Astrocyte (in vitro differentiated cells and primary cell): ENCODE data around the gene NCAPH2. TPM values are rescaled to one million over a fixed set of nuclear protein-coding genes. Genes with fewer than 3 reads are reported as not detected.

Experiments used
- DNase-seq: peaks from one replicate; pipeline ENCODE4 v3.0.0-alpha.2; 2010; ENCODE audit warnings: low read depth
- FAIRE-seq: peaks from 2 replicates; lab custom pipeline; 2011; peaks lifted over from hg19 to GRCh38; lab: Jason Lieb, UNC
- H2AFZ ChIP-seq: 2 replicates; pipeline ENCODE4 v1.6.0; 2012; ENCODE audit warnings: low read depth, low read length, inconsistent platforms
- H3K27ac ChIP-seq: 2 replicates; pipeline ENCODE4 v1.5.1; 2011; ENCODE audit warnings: low read depth, low read length, inconsistent platforms
- H3K27me3 ChIP-seq: 2 replicates; pipeline ENCODE4 v1.6.0; 2011; ENCODE audit warnings: low read length, inconsistent platforms; ENCODE audit not compliant: insufficient read depth
- H3K36me3 ChIP-seq: 2 replicates; pipeline ENCODE4 v1.5.1; 2011; ENCODE audit warnings: low read length, inconsistent platforms; ENCODE audit not compliant: insufficient read depth
- H3K4me1 ChIP-seq: 2 replicates; pipeline ENCODE4 v1.5.1; 2011; ENCODE audit warnings: low read length, inconsistent platforms; ENCODE audit not compliant: insufficient read depth
- H3K4me2 ChIP-seq: 2 replicates; pipeline ENCODE4 v1.6.0; 2012; ENCODE audit warnings: low read length, inconsistent platforms
- H3K4me3 ChIP-seq: 2 replicates; pipeline ENCODE4 v1.5.1; 2011; ENCODE audit warnings: low read depth, mild to moderate bottlenecking, low read length, inconsistent platforms; ENCODE audit not compliant: insufficient read depth
- H3K79me2 ChIP-seq: 2 replicates; pipeline ENCODE4 v1.6.0; 2012; ENCODE audit warnings: mild to moderate bottlenecking, low read length, inconsistent platforms; ENCODE audit not compliant: insufficient read depth
- H3K9ac ChIP-seq: 2 replicates; pipeline ENCODE4 v1.6.0; 2012; ENCODE audit warnings: mild to moderate bottlenecking, low read length, inconsistent platforms
- H3K9me3 ChIP-seq: 2 replicates; pipeline ENCODE4 v1.5.1; 2012; ENCODE audit warnings: low read depth, mild to moderate bottlenecking, low read length, inconsistent platforms; ENCODE audit not compliant: insufficient read depth
- H4K20me1 ChIP-seq: 2 replicates; pipeline ENCODE4 v1.6.0; 2012; ENCODE audit warnings: low read length, inconsistent platforms; ENCODE audit not compliant: insufficient read depth
- H3K27ac Mint-ChIP-seq: one replicate; pipeline ENCODE4 v1.8.0; 2021; ENCODE audit warnings: mild to moderate bottlenecking, mixed read lengths; ENCODE audit not compliant: unreplicated experiment
- H3K27me3 Mint-ChIP-seq: one replicate; pipeline ENCODE4 v1.8.0; 2021; ENCODE audit warnings: low read depth, mixed read lengths; ENCODE audit not compliant: unreplicated experiment
- H3K36me3 Mint-ChIP-seq: one replicate; pipeline ENCODE4 v1.8.0; 2021; ENCODE audit warnings: low read depth, mixed read lengths; ENCODE audit not compliant: unreplicated experiment
- H3K4me1 Mint-ChIP-seq: one replicate; pipeline ENCODE4 v1.8.0; 2021; ENCODE audit warnings: low read depth, mixed read lengths; ENCODE audit not compliant: unreplicated experiment
- H3K4me3 Mint-ChIP-seq: one replicate; pipeline ENCODE4 v1.8.0; 2021; ENCODE audit warnings: mild to moderate bottlenecking, moderate library complexity, mixed read lengths; ENCODE audit not compliant: unreplicated experiment
- H3K9me3 Mint-ChIP-seq: one replicate; pipeline ENCODE4 v1.8.0; 2021; ENCODE audit warnings: mild to moderate bottlenecking, mixed read lengths; ENCODE audit not compliant: unreplicated experiment
- EZH2 ChIP-seq: IDR thresholded peaks from 2 replicates; pipeline ENCODE4 v1.6.1; 2012; ENCODE audit warnings: mild to moderate bottlenecking, low read length, inconsistent platforms; ENCODE audit not compliant: insufficient read depth
- total RNA-seq: library from RNA; stranded (reverse); gene quantifications from 2 replicates; pipeline ENCODE4 v1.2.1, GENCODE V29; 2021
- TF ChIP-seq, protein P1 (sequence below): IDR thresholded peaks from 2 replicates; pipeline ENCODE4 v1.5.1; 2011; ENCODE audit warnings: low read depth, mild to moderate bottlenecking, inconsistent platforms, low read length, moderate library complexity; ENCODE audit not compliant: insufficient read depth

Gene NCAPH2
- total RNA-seq, 1 donor from 2014 or later = 25.6 TPM

DNA sequence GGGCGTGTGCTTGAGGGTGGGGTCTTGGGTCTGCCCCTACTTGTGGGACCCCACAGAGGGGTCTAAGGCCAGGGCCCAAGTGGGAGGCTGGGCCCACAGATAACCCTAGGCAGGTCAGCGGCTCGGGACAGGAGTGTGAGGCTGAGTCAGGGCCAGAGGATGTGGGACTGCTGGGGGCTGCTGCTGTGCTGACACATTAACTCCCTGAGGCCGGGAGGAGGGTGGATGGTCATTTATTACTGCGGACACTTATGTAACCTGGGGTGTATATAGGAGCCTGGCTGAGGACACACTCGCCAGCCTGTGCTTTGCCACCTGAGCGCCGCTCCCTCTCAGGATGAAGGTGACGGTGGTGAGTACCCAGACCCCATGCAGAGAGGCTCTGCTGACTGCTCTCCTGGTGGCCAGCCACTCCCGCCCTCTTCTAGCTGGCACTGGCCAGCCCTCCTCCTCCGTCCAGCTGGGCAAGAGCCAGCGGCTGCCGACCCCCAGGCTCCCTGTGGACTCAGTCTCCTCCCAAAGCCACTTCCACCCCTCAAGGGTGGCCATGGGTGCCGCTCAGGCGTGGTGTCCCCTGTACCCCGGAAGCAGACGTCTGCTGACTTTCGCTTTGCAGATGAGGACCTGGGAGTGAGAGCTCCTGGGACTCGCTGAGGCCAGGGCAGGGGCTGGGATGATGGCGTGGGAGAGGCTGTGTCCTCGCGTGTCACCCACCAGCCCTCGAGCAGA, 21.3 kb upstream of the NCAPH2 start, which contains the start of gene MIOX:
MIOX (plus strand) TSS at position 299 of the 729 bp plus-strand sequence; CDS start at position 338, 39 bp downstream.
- no peak within 1 kb of the TSS for H3K4me2 ChIP-seq
- Mint-ChIP-seq H3K27ac (no peak within 1 kb of the TSS), H3K36me3 (peaks cover 5% of the 10 kb centered on the region), H3K27me3 (peaks cover 7% of the 10 kb centered on the region), H3K4me1 (peaks cover 6% of the 10 kb centered on the region), H3K9me3 (no peaks in the 10 kb centered on the region), H3K4me3 (no peak within 1 kb of the TSS)
- H4K20me1 ChIP-seq = no peaks in the 10 kb centered on the region
- peaks cover 6% of the 10 kb centered on the region for H3K27me3 ChIP-seq
- TF ChIP-seq, protein P1, sequence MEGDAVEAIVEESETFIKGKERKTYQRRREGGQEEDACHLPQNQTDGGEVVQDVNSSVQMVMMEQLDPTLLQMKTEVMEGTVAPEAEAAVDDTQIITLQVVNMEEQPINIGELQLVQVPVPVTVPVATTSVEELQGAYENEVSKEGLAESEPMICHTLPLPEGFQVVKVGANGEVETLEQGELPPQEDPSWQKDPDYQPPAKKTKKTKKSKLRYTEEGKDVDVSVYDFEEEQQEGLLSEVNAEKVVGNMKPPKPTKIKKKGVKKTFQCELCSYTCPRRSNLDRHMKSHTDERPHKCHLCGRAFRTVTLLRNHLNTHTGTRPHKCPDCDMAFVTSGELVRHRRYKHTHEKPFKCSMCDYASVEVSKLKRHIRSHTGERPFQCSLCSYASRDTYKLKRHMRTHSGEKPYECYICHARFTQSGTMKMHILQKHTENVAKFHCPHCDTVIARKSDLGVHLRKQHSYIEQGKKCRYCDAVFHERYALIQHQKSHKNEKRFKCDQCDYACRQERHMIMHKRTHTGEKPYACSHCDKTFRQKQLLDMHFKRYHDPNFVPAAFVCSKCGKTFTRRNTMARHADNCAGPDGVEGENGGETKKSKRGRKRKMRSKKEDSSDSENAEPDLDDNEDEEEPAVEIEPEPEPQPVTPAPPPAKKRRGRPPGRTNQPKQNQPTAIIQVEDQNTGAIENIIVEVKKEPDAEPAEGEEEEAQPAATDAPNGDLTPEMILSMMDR = no peak
- no peak for TF ChIP-seq EZH2
- no peak within 1 kb of the TSS for H3K4me3 ChIP-seq
- FAIRE-seq (no peak), DNase-seq (no peak)
- no peak within 1 kb of the TSS for H3K9ac ChIP-seq
- H3K9me3 ChIP-seq = no peaks in the 10 kb centered on the region
- H3K27ac ChIP-seq = no peak within 1 kb of the TSS
- H3K4me1 ChIP-seq = peaks cover 7% of the 10 kb centered on the region
- H3K79me2 ChIP-seq = no peaks in the 10 kb centered on the region
- no peak within 1 kb of the TSS for H2AFZ ChIP-seq
- no peaks in the 10 kb centered on the region for H3K36me3 ChIP-seq

DNA sequence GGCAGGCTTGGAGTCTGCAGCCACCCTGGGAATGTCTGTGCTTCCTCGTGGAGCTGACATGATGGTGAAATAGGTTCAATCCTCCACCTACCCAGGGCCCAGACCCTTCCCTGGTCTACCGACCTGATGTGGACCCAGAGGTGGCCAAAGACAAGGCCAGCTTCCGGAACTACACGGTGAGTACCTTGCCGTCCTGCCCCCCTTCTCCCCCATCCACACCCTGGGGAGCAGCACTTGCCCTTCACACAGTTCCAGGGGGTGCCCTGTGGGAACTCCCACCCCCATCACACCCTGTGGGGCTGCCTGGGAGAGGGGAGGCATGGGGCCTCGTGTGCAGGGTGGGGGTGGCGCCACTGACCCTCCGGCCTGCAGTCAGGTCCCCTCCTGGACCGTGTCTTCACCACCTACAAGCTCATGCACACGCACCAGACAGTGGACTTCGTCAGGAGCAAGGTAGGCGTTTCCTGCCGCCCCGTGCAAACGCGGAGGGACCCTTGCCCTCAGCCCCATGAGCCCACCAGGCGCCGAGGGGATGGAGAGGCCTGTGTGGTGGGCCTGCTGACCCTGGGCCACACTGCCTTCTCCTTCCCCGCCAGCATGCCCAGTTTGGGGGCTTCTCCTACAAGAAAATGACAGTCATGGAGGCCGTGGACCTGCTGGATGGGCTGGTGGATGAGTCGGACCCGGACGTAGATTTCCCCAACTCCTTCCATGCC, 20.6 kb upstream of the NCAPH2 start:
- TF ChIP-seq, protein P1 = no peak
- no peak for TF ChIP-seq EZH2
- Histone ChIP-seq H3K9me3 (no peaks in the 10 kb centered on the region), H3K4me1 (peaks cover 7% of the 10 kb centered on the region), H3K27ac (no peak overlapping the region), H3K4me2 (no peak overlapping the region), H3K79me2 (no peaks in the 10 kb centered on the region), H3K9ac (no peak overlapping the region), H3K4me3 (no peak overlapping the region), H2AFZ (no peak overlapping the region), H3K36me3 (no peaks in the 10 kb centered on the region), H3K27me3 (peaks cover 2% of the 10 kb centered on the region), H4K20me1 (no peaks in the 10 kb centered on the region)
- no peaks in the 10 kb centered on the region for H3K9me3 Mint-ChIP-seq
- peaks cover 5% of the 10 kb centered on the region for H3K36me3 Mint-ChIP-seq
- H3K4me1 Mint-ChIP-seq = peaks cover 6% of the 10 kb centered on the region
- no peak overlapping the region for H3K4me3 Mint-ChIP-seq
- no peak overlapping the region for H3K27ac Mint-ChIP-seq
- peaks cover 7% of the 10 kb centered on the region for H3K27me3 Mint-ChIP-seq
- FAIRE-seq (no peak), DNase-seq (no peak)
